BLaER1 (cell line): ENCODE results near the gene KAZN.

Experiments
- H3K27ac ChIP-seq: shearing (Covaris generic); formaldehyde crosslinking; 2 replicates; pipeline ENCODE4 v1.8.1; 2022
- H3K27me3 ChIP-seq: shearing (Covaris generic); formaldehyde crosslinking; 2 replicates; pipeline ENCODE4 v1.8.1; 2022
- H3K36me3 ChIP-seq: shearing (Covaris generic); formaldehyde crosslinking; 2 replicates; pipeline ENCODE4 v1.8.1; 2022
- H3K4me1 ChIP-seq: shearing (Covaris generic); formaldehyde crosslinking; 2 replicates; pipeline ENCODE4 v1.8.1; 2022
- H3K4me2 ChIP-seq: shearing (Covaris generic); formaldehyde crosslinking; 2 replicates; pipeline ENCODE4 v1.8.1; 2022
- H3K4me3 ChIP-seq: shearing (Covaris generic); formaldehyde crosslinking; 2 replicates; pipeline ENCODE4 v1.8.1; 2022
- H3K9ac ChIP-seq: shearing (Covaris generic); formaldehyde crosslinking; 2 replicates; pipeline ENCODE4 v1.8.1; 2022
- H3K9me3 ChIP-seq: shearing (Covaris generic); formaldehyde crosslinking; 2 replicates; pipeline ENCODE4 v1.8.1; 2022
- H4K20me1 ChIP-seq: shearing (Covaris generic); formaldehyde crosslinking; 2 replicates; pipeline ENCODE4 v1.8.1; 2022
- Cebpa-rat ChIP-seq: shearing (Covaris generic); IDR thresholded peaks from 2 replicates; pipeline ENCODE4 v1.8.1; 2022

Gene KAZN

DNA sequence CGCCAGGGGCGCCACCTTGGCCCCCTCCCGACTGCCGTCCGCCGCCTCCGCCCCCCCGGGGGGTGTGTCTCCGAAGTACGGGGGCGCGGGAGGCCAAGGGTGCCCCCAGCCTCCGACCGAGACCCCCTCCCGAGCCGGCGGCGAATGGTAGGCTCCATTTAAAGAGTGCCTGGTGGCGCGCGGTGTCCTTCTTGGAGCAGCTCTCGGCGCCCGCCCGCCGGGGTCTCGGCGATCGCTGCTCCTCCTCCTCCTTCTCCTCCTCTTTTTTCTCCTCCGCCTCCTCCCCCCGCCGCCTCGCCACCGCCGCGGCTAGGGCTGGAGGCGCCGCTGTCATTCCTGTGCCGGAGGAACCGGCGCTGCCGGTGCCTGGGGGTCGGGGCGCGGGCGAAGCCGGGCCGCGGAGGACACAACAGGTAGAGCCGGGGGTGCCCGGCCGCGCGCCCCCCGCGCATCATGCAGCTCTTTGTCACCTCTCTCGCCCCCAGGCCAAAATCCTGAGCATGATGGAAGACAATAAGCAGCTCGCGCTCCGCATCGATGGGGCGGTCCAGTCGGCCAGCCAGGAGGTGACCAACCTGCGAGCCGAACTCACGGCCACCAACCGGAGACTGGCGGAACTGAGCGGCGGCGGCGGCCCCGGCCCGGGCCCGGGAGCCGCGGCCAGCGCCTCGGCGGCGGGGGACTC, at the start of gene KAZN:
KAZN (plus strand) TSS at position 188 of the 685 bp plus-strand sequence.
- H3K9ac ChIP-seq = no peak within 1 kb of the TSS
- no peak for TF ChIP-seq Cebpa-rat
- H4K20me1 ChIP-seq = peaks cover 16% of the 10 kb centered on the region; the same call in 1 of the 2 replicates
- H3K27ac ChIP-seq = no peak within 1 kb of the TSS
- peak within 1 kb of the TSS; percentile 79 for H3K4me2 ChIP-seq
- H3K4me3 ChIP-seq = peak within 1 kb of the TSS; percentile 62
- H3K27me3 ChIP-seq = peaks cover 57% of the 10 kb centered on the region
- H3K36me3 ChIP-seq = no peaks in the 10 kb centered on the region
- no peaks in the 10 kb centered on the region for H3K9me3 ChIP-seq
- peaks cover 25% of the 10 kb centered on the region for H3K4me1 ChIP-seq

DNA sequence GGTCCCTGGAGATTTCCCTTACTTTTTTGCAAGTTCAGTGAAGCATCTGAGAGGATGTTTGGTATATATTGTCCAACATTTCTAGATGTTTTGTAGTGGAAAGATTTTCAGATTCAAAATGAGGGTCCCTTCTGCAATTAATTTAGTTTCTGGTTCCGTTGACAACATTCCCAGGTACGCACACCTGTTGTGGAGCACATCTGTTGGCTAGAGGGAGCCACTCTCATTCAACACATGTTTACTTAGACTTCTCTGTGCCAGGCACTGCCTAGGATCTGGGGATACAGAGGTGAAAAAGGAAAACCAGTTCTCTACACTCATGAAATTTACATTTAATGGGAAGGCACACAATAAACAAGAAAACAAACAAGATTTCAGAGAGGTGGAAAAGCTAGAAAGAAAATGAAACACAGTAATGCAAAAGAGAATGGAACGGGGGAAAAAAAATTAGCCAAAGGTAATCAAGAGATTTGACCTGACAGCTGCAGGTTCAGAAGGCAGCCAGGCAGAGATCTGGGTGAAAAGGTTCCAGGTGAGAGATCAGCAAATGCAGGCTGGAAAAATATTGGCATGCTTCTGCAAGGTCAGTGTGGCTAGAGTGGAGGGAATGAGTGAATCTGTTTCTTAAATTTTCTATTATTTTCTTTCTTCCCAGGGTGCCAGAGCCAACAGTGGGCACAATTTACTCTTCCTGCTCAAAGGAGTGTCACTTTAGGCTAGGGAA, 48.4 kb upstream of the KAZN start:
- H3K27ac ChIP-seq = no peak overlapping the region
- no peaks in the 10 kb centered on the region for H4K20me1 ChIP-seq
- H3K4me2 ChIP-seq = no peak overlapping the region
- peaks cover 11% of the 10 kb centered on the region; the same call in 1 of the 2 replicates for H3K27me3 ChIP-seq
- H3K9ac ChIP-seq = no peak overlapping the region
- H3K4me3 ChIP-seq = no peak overlapping the region
- no peaks in the 10 kb centered on the region for H3K36me3 ChIP-seq
- peaks cover 18% of the 10 kb centered on the region for H3K4me1 ChIP-seq
- no peaks in the 10 kb centered on the region for H3K9me3 ChIP-seq
- no peak for TF ChIP-seq Cebpa-rat

DNA sequence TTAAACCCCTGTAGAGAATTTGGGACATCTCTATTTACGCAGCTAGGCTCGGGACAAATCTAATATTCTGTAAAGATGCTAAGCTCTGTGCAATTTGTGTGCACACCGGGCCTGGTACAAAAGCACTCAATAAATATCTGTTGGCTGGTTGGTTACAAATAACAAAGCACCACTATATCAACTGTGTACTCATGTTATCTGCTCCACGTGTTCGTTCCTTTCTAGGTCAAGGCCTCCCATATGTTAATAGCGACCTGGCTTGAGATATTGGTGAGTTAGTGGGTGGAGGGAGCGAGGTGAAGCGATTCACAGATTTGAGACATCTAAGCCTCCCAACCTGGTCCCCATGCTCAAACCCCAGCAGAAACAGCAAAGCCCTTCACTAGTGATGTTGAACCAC, 47.1 kb upstream of the KAZN start:
- H3K4me3 ChIP-seq = no peak overlapping the region
- H3K4me2 ChIP-seq = no peak overlapping the region
- no peak overlapping the region for H3K9ac ChIP-seq
- no peak overlapping the region for H3K27ac ChIP-seq
- H3K9me3 ChIP-seq = no peaks in the 10 kb centered on the region
- no peaks in the 10 kb centered on the region for H3K36me3 ChIP-seq
- TF ChIP-seq Cebpa-rat = no peak
- H3K4me1 ChIP-seq = peaks cover 18% of the 10 kb centered on the region
- no peaks in the 10 kb centered on the region for H4K20me1 ChIP-seq
- no peaks in the 10 kb centered on the region; the same call in 1 of the 2 replicates for H3K27me3 ChIP-seq

DNA sequence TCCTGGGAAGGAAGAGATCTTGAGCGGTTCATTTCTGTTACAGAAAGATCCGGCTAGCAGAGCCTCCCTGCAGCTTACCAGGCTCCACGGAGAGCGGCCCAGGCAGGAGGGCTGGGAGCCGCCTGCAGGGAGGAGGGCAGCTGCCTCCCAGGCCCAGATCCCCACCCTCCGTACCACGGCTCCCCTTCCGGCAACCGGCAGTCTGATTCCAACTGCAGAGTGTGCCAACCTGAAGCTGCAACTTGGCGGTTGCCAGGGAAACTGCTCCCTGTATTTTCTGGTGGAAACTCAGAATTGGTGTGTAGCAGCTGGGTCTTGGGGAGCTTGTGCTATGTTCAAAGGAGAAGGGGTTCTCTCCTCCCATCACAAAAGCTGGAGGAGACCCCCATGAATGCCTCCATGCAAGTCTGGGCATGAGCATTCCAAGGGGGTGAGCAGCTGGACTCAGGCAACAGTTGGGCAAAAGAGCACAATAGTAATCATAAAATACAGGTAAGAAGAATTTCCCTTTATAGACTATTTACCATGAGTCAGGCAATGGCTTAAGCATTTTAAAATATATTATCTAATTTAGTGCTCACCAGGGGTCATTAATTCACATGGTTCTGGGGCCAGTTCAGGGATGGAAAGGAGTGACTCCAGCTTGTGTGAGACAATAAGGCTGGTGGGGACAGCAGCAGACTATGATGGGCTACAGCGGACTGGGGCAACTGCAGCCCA, 46.1 kb upstream of the KAZN start:
- Histone ChIP-seq H4K20me1 (no peaks in the 10 kb centered on the region), H3K9me3 (no peaks in the 10 kb centered on the region), H3K4me2 (no peak overlapping the region), H3K4me1 (peaks cover 18% of the 10 kb centered on the region), H3K27me3 (no peaks in the 10 kb centered on the region), H3K4me3 (no peak overlapping the region), H3K27ac (no peak overlapping the region), H3K9ac (no peak overlapping the region), H3K36me3 (no peaks in the 10 kb centered on the region)
- no peak for TF ChIP-seq Cebpa-rat

DNA sequence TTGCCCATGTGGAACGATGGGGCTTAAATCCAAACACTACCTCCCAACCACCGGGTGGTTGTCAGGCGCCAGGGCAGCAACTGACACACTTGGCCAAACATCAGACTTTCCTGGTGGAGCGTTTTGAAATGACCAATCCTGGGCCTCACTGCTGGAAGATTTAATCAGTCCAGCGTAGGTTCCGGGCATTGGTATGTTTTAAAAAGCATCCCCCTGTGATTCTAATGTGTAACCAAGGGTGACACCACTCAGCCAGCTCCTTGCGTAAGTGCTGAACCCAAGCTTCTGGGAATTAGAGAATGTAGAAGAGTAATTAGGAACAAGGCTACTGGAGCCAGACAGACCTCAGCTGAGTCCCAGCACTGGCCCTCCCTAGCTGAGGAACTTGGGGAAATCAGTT, 44.8 kb upstream of the KAZN start:
- no peak overlapping the region for H3K27ac ChIP-seq
- H3K4me3 ChIP-seq = no peak overlapping the region
- no peak overlapping the region for H3K9ac ChIP-seq
- TF ChIP-seq Cebpa-rat = no peak
- H4K20me1 ChIP-seq = no peaks in the 10 kb centered on the region
- H3K4me2 ChIP-seq = peak overlapping the region; percentile 66
- no peaks in the 10 kb centered on the region for H3K9me3 ChIP-seq
- H3K36me3 ChIP-seq = no peaks in the 10 kb centered on the region
- H3K4me1 ChIP-seq = peaks cover 18% of the 10 kb centered on the region
- no peaks in the 10 kb centered on the region for H3K27me3 ChIP-seq

DNA sequence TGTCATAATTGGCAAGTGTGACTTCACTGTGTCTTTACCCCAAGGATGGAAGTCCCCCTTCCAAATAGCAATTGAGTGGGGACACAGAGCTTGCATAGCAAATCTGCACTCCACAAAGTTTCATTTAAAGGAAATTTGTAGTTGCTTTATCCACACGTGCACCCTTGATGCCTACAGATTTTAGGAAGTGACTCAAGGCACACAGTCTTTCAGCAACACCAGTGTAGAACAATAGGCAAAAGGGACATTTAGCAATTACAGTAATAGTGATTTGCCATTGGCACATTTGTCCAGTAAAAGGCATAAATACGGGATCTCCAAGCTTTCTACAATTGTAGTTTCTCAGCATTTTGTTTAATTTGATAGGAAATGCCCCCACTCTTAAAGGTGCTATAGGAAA, 43.4 kb upstream of the KAZN start:
- H3K9me3 ChIP-seq = no peaks in the 10 kb centered on the region
- no peaks in the 10 kb centered on the region for H3K27me3 ChIP-seq
- H4K20me1 ChIP-seq = no peaks in the 10 kb centered on the region
- no peaks in the 10 kb centered on the region for H3K36me3 ChIP-seq
- H3K4me1 ChIP-seq = peaks cover 18% of the 10 kb centered on the region
- no peak overlapping the region for H3K4me3 ChIP-seq
- no peak overlapping the region for H3K4me2 ChIP-seq
- no peak overlapping the region for H3K27ac ChIP-seq
- no peak overlapping the region for H3K9ac ChIP-seq
- no peak for TF ChIP-seq Cebpa-rat

DNA sequence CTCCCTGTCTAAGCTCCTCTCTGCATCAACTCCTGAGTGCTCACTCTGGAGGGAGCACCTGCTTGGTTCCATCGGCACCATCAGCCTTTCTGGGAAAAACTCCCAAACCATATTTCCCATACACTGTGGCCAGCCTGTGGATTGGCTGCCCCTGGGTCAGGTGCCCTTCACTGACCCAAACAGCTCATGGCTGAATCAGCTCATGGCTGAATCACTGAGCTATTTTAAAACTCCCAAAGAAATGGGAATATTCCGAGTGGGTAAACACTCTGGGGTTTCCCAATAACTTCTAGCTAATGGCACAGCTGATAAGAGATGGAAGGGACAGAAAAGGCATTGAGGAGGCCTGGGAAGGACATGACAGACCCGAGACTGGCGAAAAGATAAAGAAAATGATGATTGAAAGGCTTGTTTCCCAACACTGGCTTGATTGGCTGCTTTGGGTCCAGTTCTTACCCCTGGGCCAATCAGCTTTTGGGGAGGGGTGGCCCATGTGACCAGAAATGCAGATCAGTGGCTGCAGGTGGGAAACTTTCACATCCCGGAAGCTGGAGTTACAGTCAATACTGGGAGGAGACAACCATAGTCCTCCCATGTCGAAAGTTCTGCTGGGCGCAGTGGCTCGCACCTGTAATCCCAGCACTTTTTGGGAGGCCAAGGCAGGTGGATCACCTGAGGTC, 37.3 kb upstream of the KAZN start:
- Histone ChIP-seq H3K4me1 (no peaks in the 10 kb centered on the region), H3K27me3 (no peaks in the 10 kb centered on the region), H3K4me3 (no peak overlapping the region), H3K36me3 (no peaks in the 10 kb centered on the region), H4K20me1 (no peaks in the 10 kb centered on the region), H3K27ac (no peak overlapping the region), H3K4me2 (no peak overlapping the region), H3K9me3 (peaks cover 13% of the 10 kb centered on the region), H3K9ac (no peak overlapping the region)
- no peak for TF ChIP-seq Cebpa-rat

DNA sequence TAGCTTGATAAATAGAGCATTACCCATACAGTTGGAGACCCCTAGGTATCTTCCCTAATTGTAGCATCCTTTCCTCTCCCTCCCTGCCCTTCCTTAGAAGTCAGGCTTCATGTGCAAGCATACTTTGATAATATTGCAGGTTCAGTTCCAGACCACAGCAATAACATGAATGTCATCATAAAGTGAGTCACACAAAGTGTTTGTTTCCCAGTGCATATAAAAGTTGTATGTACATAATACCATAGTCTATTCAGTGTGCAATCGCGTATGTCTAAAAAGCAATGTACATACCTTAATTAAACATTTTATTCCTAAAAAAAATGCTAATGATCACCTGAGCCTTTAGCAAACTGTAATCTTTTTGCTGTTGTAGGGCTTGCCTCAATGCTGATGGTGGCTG, 33.4 kb upstream of the KAZN start:
- H3K27me3 ChIP-seq = no peaks in the 10 kb centered on the region
- H4K20me1 ChIP-seq = no peaks in the 10 kb centered on the region
- peaks cover 12% of the 10 kb centered on the region for H3K4me1 ChIP-seq
- no peak overlapping the region for H3K4me2 ChIP-seq
- no peak for TF ChIP-seq Cebpa-rat
- no peaks in the 10 kb centered on the region for H3K36me3 ChIP-seq
- peaks cover 37% of the 10 kb centered on the region for H3K9me3 ChIP-seq
- no peak overlapping the region for H3K27ac ChIP-seq
- H3K4me3 ChIP-seq = no peak overlapping the region
- H3K9ac ChIP-seq = no peak overlapping the region

DNA sequence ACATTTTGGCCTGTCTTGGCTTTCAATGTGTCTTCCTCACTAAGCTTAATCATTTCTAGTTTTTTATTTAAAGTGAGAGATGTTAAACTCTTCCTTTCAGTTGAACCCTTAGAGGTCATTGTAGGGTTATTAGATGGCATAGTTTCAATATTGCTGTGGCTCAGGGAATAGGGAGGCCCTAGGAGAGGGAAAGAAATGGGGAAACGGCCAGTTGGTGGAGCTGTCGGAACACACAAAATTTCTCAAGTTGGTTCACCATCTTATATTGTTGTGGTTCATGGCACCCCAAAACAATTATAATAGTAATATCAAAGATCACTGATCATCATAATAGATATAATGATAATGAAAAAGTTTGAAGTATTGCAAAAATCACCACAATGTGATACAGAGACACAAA, 31.4 kb upstream of the KAZN start:
- TF ChIP-seq Cebpa-rat = no peak
- Histone ChIP-seq H3K27me3 (no peaks in the 10 kb centered on the region), H3K4me3 (no peak overlapping the region), H3K9me3 (peaks cover 37% of the 10 kb centered on the region), H4K20me1 (no peaks in the 10 kb centered on the region), H3K9ac (no peak overlapping the region), H3K27ac (no peak overlapping the region), H3K4me1 (peaks cover 12% of the 10 kb centered on the region), H3K4me2 (no peak overlapping the region), H3K36me3 (no peaks in the 10 kb centered on the region)
